HCT116 (cell line): ENCODE measurements around the gene ACER3.

Source experiments
- CEBPB ChIP-seq: IDR thresholded peaks from 2 replicates; pipeline ENCODE4 v1.6.1; 2012; ENCODE audit warnings: low read depth
- ELF1 ChIP-seq: IDR thresholded peaks from 2 replicates; pipeline ENCODE4 v1.6.1; 2012; ENCODE audit warnings: low read depth, borderline replicate concordance
- JUND ChIP-seq: IDR thresholded peaks from 2 replicates; pipeline ENCODE4 v1.6.1; 2012
- RAD21 ChIP-seq: IDR thresholded peaks from 2 replicates; pipeline ENCODE4 v1.6.1; 2012; ENCODE audit warnings: low read depth, mild to moderate bottlenecking
- SIN3A ChIP-seq: IDR thresholded peaks from 2 replicates; pipeline ENCODE4 v1.6.1; 2012; ENCODE audit warnings: low read depth
- ZNF274 ChIP-seq: fragments of 200-500 bp; sonication (Bioruptor generic); IDR thresholded peaks from 2 replicates; pipeline ENCODE4 v1.6.1; 2014; ENCODE audit warnings: mild to moderate bottlenecking, low read depth, low read length, inconsistent platforms
- TF ChIP-seq, protein P1 (sequence below), 3 experiments: fragments of 200-600 bp in 1 of 3; sonication (generic) in 1 of 3; IDR thresholded peaks in 2 of 3; conservative IDR thresholded peaks in 1 of 3; 2 replicates each; pipeline ENCODE4 v1.5.1; 2012 to 2017; ENCODE audit warnings: low read depth in 2 of 3, low read length in 2 of 3, antibody characterized with exemption in 1 of 3, borderline replicate concordance in 1 of 3, control low read depth in 1 of 3, mild to moderate bottlenecking in 1 of 3, mixed read lengths in 1 of 3, mixed run types in 1 of 3, moderate library complexity in 1 of 3; ENCODE audit not compliant: insufficient read depth in 1 of 3
- TF ChIP-seq, protein P2 (sequence below): IDR thresholded peaks from 2 replicates; pipeline ENCODE4 v1.6.1; 2012
- TF ChIP-seq, protein P3 (sequence below): IDR thresholded peaks from 2 replicates; pipeline ENCODE4 v1.6.1; 2011; ENCODE audit warnings: mild to moderate bottlenecking, low read length, moderate library complexity; ENCODE audit not compliant: insufficient replicate concordance; ENCODE audit errors: extremely low read depth
- TF ChIP-seq, protein P4 (sequence below): IDR thresholded peaks from 2 replicates; pipeline ENCODE4 v1.6.1; 2012; ENCODE audit warnings: low read depth

- TF ChIP-seq, protein P1, sequence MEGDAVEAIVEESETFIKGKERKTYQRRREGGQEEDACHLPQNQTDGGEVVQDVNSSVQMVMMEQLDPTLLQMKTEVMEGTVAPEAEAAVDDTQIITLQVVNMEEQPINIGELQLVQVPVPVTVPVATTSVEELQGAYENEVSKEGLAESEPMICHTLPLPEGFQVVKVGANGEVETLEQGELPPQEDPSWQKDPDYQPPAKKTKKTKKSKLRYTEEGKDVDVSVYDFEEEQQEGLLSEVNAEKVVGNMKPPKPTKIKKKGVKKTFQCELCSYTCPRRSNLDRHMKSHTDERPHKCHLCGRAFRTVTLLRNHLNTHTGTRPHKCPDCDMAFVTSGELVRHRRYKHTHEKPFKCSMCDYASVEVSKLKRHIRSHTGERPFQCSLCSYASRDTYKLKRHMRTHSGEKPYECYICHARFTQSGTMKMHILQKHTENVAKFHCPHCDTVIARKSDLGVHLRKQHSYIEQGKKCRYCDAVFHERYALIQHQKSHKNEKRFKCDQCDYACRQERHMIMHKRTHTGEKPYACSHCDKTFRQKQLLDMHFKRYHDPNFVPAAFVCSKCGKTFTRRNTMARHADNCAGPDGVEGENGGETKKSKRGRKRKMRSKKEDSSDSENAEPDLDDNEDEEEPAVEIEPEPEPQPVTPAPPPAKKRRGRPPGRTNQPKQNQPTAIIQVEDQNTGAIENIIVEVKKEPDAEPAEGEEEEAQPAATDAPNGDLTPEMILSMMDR (IDR thresholded peaks at IDR 0.05 in 2 of 3, conservative IDR thresholded peaks at IDR 0.05 in 1 of 3; ENCODE audit: borderline replicate concordance in 1 of 3, insufficient read depth in 1 of 3, low read depth in 2 of 3, low read length in 2 of 3) = no peak
- TF ChIP-seq SIN3A (no peak), ELF1 (no peak), ZNF274 (no peak), RAD21 (no peak), JUND (no peak), CEBPB (no peak)
- TF ChIP-seq, protein P2, sequence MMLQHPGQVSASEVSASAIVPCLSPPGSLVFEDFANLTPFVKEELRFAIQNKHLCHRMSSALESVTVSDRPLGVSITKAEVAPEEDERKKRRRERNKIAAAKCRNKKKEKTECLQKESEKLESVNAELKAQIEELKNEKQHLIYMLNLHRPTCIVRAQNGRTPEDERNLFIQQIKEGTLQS = no peak
- TF ChIP-seq, protein P3, sequence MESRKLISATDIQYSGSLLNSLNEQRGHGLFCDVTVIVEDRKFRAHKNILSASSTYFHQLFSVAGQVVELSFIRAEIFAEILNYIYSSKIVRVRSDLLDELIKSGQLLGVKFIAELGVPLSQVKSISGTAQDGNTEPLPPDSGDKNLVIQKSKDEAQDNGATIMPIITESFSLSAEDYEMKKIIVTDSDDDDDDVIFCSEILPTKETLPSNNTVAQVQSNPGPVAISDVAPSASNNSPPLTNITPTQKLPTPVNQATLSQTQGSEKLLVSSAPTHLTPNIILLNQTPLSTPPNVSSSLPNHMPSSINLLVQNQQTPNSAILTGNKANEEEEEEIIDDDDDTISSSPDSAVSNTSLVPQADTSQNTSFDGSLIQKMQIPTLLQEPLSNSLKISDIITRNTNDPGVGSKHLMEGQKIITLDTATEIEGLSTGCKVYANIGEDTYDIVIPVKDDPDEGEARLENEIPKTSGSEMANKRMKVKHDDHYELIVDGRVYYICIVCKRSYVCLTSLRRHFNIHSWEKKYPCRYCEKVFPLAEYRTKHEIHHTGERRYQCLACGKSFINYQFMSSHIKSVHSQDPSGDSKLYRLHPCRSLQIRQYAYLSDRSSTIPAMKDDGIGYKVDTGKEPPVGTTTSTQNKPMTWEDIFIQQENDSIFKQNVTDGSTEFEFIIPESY = no peak
- TF ChIP-seq, protein P4, sequence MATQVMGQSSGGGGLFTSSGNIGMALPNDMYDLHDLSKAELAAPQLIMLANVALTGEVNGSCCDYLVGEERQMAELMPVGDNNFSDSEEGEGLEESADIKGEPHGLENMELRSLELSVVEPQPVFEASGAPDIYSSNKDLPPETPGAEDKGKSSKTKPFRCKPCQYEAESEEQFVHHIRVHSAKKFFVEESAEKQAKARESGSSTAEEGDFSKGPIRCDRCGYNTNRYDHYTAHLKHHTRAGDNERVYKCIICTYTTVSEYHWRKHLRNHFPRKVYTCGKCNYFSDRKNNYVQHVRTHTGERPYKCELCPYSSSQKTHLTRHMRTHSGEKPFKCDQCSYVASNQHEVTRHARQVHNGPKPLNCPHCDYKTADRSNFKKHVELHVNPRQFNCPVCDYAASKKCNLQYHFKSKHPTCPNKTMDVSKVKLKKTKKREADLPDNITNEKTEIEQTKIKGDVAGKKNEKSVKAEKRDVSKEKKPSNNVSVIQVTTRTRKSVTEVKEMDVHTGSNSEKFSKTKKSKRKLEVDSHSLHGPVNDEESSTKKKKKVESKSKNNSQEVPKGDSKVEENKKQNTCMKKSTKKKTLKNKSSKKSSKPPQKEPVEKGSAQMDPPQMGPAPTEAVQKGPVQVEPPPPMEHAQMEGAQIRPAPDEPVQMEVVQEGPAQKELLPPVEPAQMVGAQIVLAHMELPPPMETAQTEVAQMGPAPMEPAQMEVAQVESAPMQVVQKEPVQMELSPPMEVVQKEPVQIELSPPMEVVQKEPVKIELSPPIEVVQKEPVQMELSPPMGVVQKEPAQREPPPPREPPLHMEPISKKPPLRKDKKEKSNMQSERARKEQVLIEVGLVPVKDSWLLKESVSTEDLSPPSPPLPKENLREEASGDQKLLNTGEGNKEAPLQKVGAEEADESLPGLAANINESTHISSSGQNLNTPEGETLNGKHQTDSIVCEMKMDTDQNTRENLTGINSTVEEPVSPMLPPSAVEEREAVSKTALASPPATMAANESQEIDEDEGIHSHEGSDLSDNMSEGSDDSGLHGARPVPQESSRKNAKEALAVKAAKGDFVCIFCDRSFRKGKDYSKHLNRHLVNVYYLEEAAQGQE = no peak
Observed at GRCh38 chr11:76844511-76844910, 16.2 kb upstream of the ACER3 start.
